H1 (cell line): ENCODE data around the gene CRPPA. TPM values are rescaled to one million over a fixed set of nuclear protein-coding genes. Genes with fewer than 3 reads are reported as not detected.

ENCODE experiments used
- CTCF ChIA-PET: fragments of 300-600 bp; sonication (Branson Sonifier 250); formaldehyde crosslinking; loops from one replicate; lab custom pipeline; 2021; ENCODE audit not compliant: partially characterized antibody; lab: Charles Lee
- POLR2A ChIA-PET: fragments of 300-600 bp; sonication (Branson Sonifier 250); formaldehyde crosslinking; loops from one replicate; lab custom pipeline; 2021; ENCODE audit warnings: inconsistent platforms; ENCODE audit not compliant: partially characterized antibody; lab: Charles Lee
- DNase-seq, 2 experiments: peaks; one replicate each; pipeline versions ENCODE4 v3.0.0 to v3.0.0-alpha.2; 2010 to 2022; ENCODE audit warnings: low spot score in 2 of 2, low read depth in 1 of 2, mixed read lengths in 1 of 2
- FAIRE-seq: peaks from 2 replicates; lab custom pipeline; 2011; peaks lifted over from hg19 to GRCh38; lab: Jason Lieb, UNC
- H2AFZ ChIP-seq: 2 replicates; pipeline ENCODE4 v1.8.1; 2012; ENCODE audit warnings: low read length, inconsistent platforms
- H2AK5ac ChIP-seq: 2 replicates; pipeline ENCODE4 v1.6.1; 2013; ENCODE audit warnings: low read depth, low read length
- H2BK120ac ChIP-seq: replicated peaks from 2 replicates; pipeline ENCODE3; 2013; ENCODE audit warnings: low read depth, low read length, inconsistent platforms
- H2BK12ac ChIP-seq: 2 replicates; pipeline ENCODE4 v1.6.1; 2013; ENCODE audit warnings: low read depth, low read length
- H2BK15ac ChIP-seq: 2 replicates; pipeline ENCODE4 v1.6.1; 2013; ENCODE audit warnings: low read length
- H2BK20ac ChIP-seq: 2 replicates; pipeline ENCODE4 v1.6.1; 2013; ENCODE audit warnings: low read length
- H2BK5ac ChIP-seq: 2 replicates; pipeline ENCODE4 v1.6.1; 2013; ENCODE audit warnings: low read depth, low read length
- H3K14ac ChIP-seq: 2 replicates; pipeline ENCODE4 v1.6.1; 2013; ENCODE audit warnings: inconsistent platforms; ENCODE audit not compliant: insufficient read length
- H3K18ac ChIP-seq: 2 replicates; pipeline ENCODE4 v1.6.1; 2013; ENCODE audit warnings: low read length; ENCODE audit errors: extremely low read depth
- H3K23ac ChIP-seq: 2 replicates; pipeline ENCODE4 v1.6.1; 2013; ENCODE audit warnings: inconsistent platforms; ENCODE audit not compliant: insufficient read length
- H3K23me2 ChIP-seq: 2 replicates; pipeline ENCODE4 v1.6.1; 2013; ENCODE audit warnings: low read depth, low read length
- H3K27ac ChIP-seq: 2 replicates; pipeline ENCODE4 v1.6.1; 2011; ENCODE audit warnings: low read depth, low read length, inconsistent platforms
- H3K27me3 ChIP-seq, 4 experiments: replicated peaks in 1 of 4; 1 replicate in 1 of 4; 2 replicates in 3 of 4; pipeline versions ENCODE4 v1.6.1 to v1.8.1; 2011 to 2013; ENCODE audit warnings: low read length in 3 of 4, mild to moderate bottlenecking in 3 of 4, inconsistent platforms in 2 of 4, mixed read lengths in 2 of 4, moderate library complexity in 1 of 4; ENCODE audit not compliant: control insufficient read depth in 3 of 4, insufficient read depth in 3 of 4; ENCODE audit errors: extremely low read depth in 1 of 4
- H3K36me3 ChIP-seq, 4 experiments: 2 replicates each; pipeline versions ENCODE4 v1.6.1 to v1.8.1; 2011 to 2013; ENCODE audit warnings: mild to moderate bottlenecking in 4 of 4, low read length in 3 of 4, moderate library complexity in 2 of 4, control low read depth in 1 of 4, inconsistent platforms in 1 of 4; ENCODE audit not compliant: insufficient read depth in 4 of 4, control insufficient read depth in 2 of 4
- H3K4ac ChIP-seq: replicated peaks from 2 replicates; pipeline ENCODE3; 2013; ENCODE audit warnings: low read length, low read depth, mixed read lengths, inconsistent platforms; ENCODE audit not compliant: insufficient read length
- H3K4me1 ChIP-seq, 4 experiments: replicated peaks in 1 of 4; 1 replicate in 1 of 4; 2 replicates in 3 of 4; pipeline versions ENCODE4 v1.6.1 to v1.8.1; 2011 to 2013; ENCODE audit warnings: low read length in 3 of 4, inconsistent platforms in 2 of 4, mixed read lengths in 1 of 4; ENCODE audit not compliant: insufficient read depth in 4 of 4, control insufficient read depth in 3 of 4
- H3K4me2 ChIP-seq, 2 experiments: 2 replicates each; pipeline versions ENCODE4 v1.6.1 to v1.8.1; 2011 to 2013; ENCODE audit warnings: low read depth in 2 of 2, low read length in 2 of 2, control low read depth in 1 of 2, inconsistent platforms in 1 of 2, mild to moderate bottlenecking in 1 of 2; ENCODE audit not compliant: insufficient read depth in 1 of 2
- H3K4me3 ChIP-seq, 4 experiments: fragments of 200-600, 300-600 bp in 1 of 4; sonication (generic), shearing (Covaris generic), sonication (Bioruptor Twin) in 1 of 4; 2 replicates each; pipeline versions ENCODE4 v1.5.1 to v1.8.1; 2011 to 2016; ENCODE audit warnings: low read length in 4 of 4, low read depth in 3 of 4, control low read depth in 2 of 4, inconsistent platforms in 2 of 4, mild to moderate bottlenecking in 2 of 4, mixed read lengths in 1 of 4, moderate library complexity in 1 of 4; ENCODE audit not compliant: insufficient read depth in 2 of 4; ENCODE audit errors: extremely low read depth in 1 of 4
- H3K56ac ChIP-seq: replicated peaks from 2 replicates; pipeline ENCODE3; 2013; ENCODE audit warnings: low read depth, mild to moderate bottlenecking, mixed read lengths, low read length, inconsistent platforms; ENCODE audit not compliant: insufficient read length
- H3K79me1 ChIP-seq: 2 replicates; pipeline ENCODE4 v1.6.1; 2013; ENCODE audit warnings: low read depth, low read length, control low read depth
- H3K79me2 ChIP-seq, 2 experiments: 2 replicates each; pipeline versions ENCODE4 v1.6.1 to v1.8.1; 2012 to 2013; ENCODE audit warnings: low read length in 2 of 2, mild to moderate bottlenecking in 2 of 2, inconsistent platforms in 1 of 2; ENCODE audit not compliant: insufficient read depth in 2 of 2, control insufficient read depth in 1 of 2
- H3K9ac ChIP-seq, 4 experiments: replicated peaks in 1 of 4; 1 replicate in 1 of 4; 2 replicates in 3 of 4; pipeline versions ENCODE4 v1.6.1 to v1.8.1; 2011 to 2013; ENCODE audit warnings: low read depth in 3 of 4, low read length in 3 of 4, control low read depth in 2 of 4, mild to moderate bottlenecking in 2 of 4, moderate library complexity in 2 of 4, inconsistent platforms in 1 of 4; ENCODE audit errors: extremely low read depth in 1 of 4
- H3K9me3 ChIP-seq, 2 experiments: 2 replicates each; pipeline versions ENCODE4 v1.6.1 to v1.8.1; 2012 to 2013; ENCODE audit warnings: mild to moderate bottlenecking in 2 of 2, moderate library complexity in 2 of 2, control low read depth in 1 of 2, inconsistent platforms in 1 of 2, low read depth in 1 of 2, low read length in 1 of 2, mixed read lengths in 1 of 2; ENCODE audit not compliant: insufficient read depth in 2 of 2
- H4K20me1 ChIP-seq, 2 experiments: replicated peaks in 1 of 2; 2 replicates each; pipeline versions ENCODE3 to v1.8.1; 2011 to 2013; ENCODE audit warnings: inconsistent platforms in 2 of 2, low read length in 2 of 2, mild to moderate bottlenecking in 1 of 2; ENCODE audit not compliant: insufficient read depth in 2 of 2, control insufficient read depth in 1 of 2
- H4K5ac ChIP-seq: 2 replicates; pipeline ENCODE4 v1.6.1; 2013; ENCODE audit warnings: low read length, low read depth, mixed read lengths, inconsistent platforms; ENCODE audit not compliant: insufficient read length
- H4K8ac ChIP-seq: 2 replicates; pipeline ENCODE4 v1.8.0; 2013; ENCODE audit warnings: mild to moderate bottlenecking, moderate library complexity, low read length, inconsistent platforms; ENCODE audit not compliant: insufficient read depth; ENCODE audit errors: extremely low read depth
- H4K91ac ChIP-seq: replicated peaks from 2 replicates; pipeline ENCODE3; 2013; ENCODE audit warnings: low read length, mixed read lengths, inconsistent platforms; ENCODE audit not compliant: insufficient read length
- CREB1 ChIP-seq: IDR thresholded peaks from 2 replicates; pipeline ENCODE4 v1.6.1; 2012; ENCODE audit warnings: inconsistent platforms
- YY1 ChIP-seq: IDR thresholded peaks from 2 replicates; pipeline ENCODE4 v1.6.1; 2011; ENCODE audit warnings: low read depth, mild to moderate bottlenecking, low read length
- WGBS, 2 experiments: shearing (Covaris generic) in 1 of 2; methylation state at CpG; one replicate each; pipeline versions ENCODE4 v1.1.6 to v1.1.7; 2013 to 2015; ENCODE audit warnings: low lambda C conversion rate in 2 of 2, mixed read lengths in 2 of 2, inconsistent platforms in 1 of 2, low coverage in 1 of 2, missing lambda C conversion rate in 1 of 2; ENCODE audit not compliant: insufficient replicate concordance in 2 of 2, insufficient coverage in 1 of 2, insufficient read length in 1 of 2; ENCODE audit errors: extremely low coverage in 1 of 2, missing lambda C conversion rate in 1 of 2; 5-methylcytosine and 5-hydroxymethylcytosine counted together
- polyA plus RNA-seq, 7 experiments: library from polyadenylated mRNA; depleted of rRNA in 3 of 7; stranded (reverse) in 5 of 7; unstranded in 2 of 7; fragments of >200 nt in 5 of 7; fragments of 200-250 nt in 2 of 7; gene quantifications; 1 replicate in 5 of 7; 2 replicates in 1 of 7; 4 replicates in 1 of 7; pipeline versions ENCODE4 v1.2.1 to v1.2.3, GENCODE V29; 2011 to 2013; ENCODE audit warnings: missing spikeins in 2 of 7, mixed read lengths in 2 of 7
- total RNA-seq: library from RNA; stranded (reverse); fragmentation: NEBNext Ultra II Directional; extraction: Animal tissue kit (Norgen Biotek cat#: 25700); gene quantifications from 2 replicates; pipeline ENCODE4 v1.2.1, GENCODE V29; 2021

CRPPA gene
- total and polyA plus RNA-seq, 2 of the 8 experiments (the other 6 are each of a cell fraction or from before 2014, with no cell fraction given), result 0.23 to 0.39 TPM

GRCh38 chr7:16462431-16462889 lies 41.1 kb upstream of the CRPPA start:
- Histone ChIP-seq H3K4me1 (peaks cover 5 to 23% (median 14%) of the 10 kb centered on the region in 4 experiments), H2BK15ac (peak overlapping the region; percentile 46; the same call in 1 of the 2 replicates), H3K27me3 (no peaks in the 10 kb centered on the region), H3K9me3 (no peaks in the 10 kb centered on the region), H3K36me3 (no peaks in the 10 kb centered on the region), H3K23ac (no peak overlapping the region), H4K5ac (no peak overlapping the region), H3K79me2 (no peaks in the 10 kb centered on the region), H3K4ac (no peak overlapping the region), H3K14ac (no peak overlapping the region), H3K4me2 (0 out of 4 replicates have a peak overlapping the region, but pooled peaks of 1 of the 2 experiments have one; percentile 9), H2AFZ (peak overlapping the region; percentile 93), H4K91ac (no peak overlapping the region), H4K20me1 (no peaks in the 10 kb centered on the region), H2BK5ac (no peak overlapping the region; the same call in 1 of the 2 replicates), H2AK5ac (no peak overlapping the region), H3K79me1 (no peaks in the 10 kb centered on the region), H3K27ac (no peak overlapping the region), H3K56ac (no peak overlapping the region), H3K18ac (no peak overlapping the region), H3K4me3 (no peak overlapping the region), H2BK20ac (no peak overlapping the region), H3K23me2 (no peaks in the 10 kb centered on the region), H3K9ac (no peak overlapping the region)
- no peak for FAIRE-seq
- ChIA-PET POLR2A (no interaction called here), CTCF (no interaction called here)
- DNase-seq, result peak in 1 of 2 experiments; percentile 47
- TF ChIP-seq YY1 (0 out of 2 replicates have a peak, but pooled peaks have one; percentile 12), CREB1 (no peak)
- TF ChIP-seq, all 59 proteins: peak for 1
- H2BK12ac ChIP-seq, result no peak overlapping the region
- no peak overlapping the region for H2BK120ac ChIP-seq
- H4K8ac ChIP-seq, result peak overlapping the region; percentile 22
- WGBS, 2 experiments, result 92% methylated on average over 7 of the region's 7 CpGs; no CpG with 5 or more reads in 1 of the 2 experiments
